Measurements from ENCODE around the gene GAREM1. TPM values are rescaled to one million over a fixed set of nuclear protein-coding genes. Genes with fewer than 3 reads are reported as not detected.

The GAREM1 gene
- total RNA-seq, 1 donor from 2014 or later, result 8.6 TPM

DNA sequence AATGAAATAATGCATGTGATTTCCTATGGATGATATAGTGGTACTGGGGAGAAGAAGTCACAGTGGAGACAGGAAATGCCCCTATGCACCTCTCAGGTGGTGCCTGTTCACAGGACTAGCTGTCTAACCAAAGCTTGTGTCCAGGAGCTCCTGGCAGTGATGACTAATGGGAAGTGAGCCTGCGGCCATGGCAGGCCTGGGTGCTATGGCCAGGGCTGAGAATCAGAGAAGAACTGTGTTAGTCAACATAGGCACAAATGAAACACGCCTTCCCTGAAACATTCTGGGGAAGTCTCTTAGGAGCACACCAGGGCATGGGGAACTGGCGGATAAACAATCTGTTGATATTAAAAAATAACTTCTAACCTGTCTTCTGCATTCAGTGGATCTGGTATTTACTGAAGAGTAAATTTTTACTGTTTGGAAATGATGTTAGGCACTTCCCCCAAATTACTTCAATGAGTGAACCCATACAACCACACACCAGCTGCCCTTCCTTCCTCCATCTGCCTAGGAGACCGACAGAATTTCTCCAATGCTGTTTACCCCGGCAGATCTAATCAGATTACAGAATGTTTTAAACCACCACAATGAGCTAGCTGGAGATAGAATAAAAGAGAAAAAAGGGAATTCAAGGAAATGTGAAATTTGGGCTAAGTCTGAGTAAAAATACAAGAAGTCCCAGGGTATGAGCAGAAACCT is 213.4 kb downstream of the GAREM1 start:
- Histone ChIP-seq H3K36me3 (no peaks in the 10 kb centered on the region), H3K27ac (replicated peaks) (no peak overlapping the region), H3K27me3 (ENCODE audit: low read depth) (no peaks in the 10 kb centered on the region), H3K4me1 (no peaks in the 10 kb centered on the region), H3K9me3 (replicated peaks) (no peaks in the 10 kb centered on the region), H3K4me3 (no peak overlapping the region)
- intact Hi-C loops (cut with micrococcal nuclease), result no loop called here
- no peak for DNase-seq
- TF ChIP-seq, protein P1, sequence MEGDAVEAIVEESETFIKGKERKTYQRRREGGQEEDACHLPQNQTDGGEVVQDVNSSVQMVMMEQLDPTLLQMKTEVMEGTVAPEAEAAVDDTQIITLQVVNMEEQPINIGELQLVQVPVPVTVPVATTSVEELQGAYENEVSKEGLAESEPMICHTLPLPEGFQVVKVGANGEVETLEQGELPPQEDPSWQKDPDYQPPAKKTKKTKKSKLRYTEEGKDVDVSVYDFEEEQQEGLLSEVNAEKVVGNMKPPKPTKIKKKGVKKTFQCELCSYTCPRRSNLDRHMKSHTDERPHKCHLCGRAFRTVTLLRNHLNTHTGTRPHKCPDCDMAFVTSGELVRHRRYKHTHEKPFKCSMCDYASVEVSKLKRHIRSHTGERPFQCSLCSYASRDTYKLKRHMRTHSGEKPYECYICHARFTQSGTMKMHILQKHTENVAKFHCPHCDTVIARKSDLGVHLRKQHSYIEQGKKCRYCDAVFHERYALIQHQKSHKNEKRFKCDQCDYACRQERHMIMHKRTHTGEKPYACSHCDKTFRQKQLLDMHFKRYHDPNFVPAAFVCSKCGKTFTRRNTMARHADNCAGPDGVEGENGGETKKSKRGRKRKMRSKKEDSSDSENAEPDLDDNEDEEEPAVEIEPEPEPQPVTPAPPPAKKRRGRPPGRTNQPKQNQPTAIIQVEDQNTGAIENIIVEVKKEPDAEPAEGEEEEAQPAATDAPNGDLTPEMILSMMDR (IDR thresholded peaks at IDR 0.05; ENCODE audit: borderline replicate concordance), result no peak

DNA sequence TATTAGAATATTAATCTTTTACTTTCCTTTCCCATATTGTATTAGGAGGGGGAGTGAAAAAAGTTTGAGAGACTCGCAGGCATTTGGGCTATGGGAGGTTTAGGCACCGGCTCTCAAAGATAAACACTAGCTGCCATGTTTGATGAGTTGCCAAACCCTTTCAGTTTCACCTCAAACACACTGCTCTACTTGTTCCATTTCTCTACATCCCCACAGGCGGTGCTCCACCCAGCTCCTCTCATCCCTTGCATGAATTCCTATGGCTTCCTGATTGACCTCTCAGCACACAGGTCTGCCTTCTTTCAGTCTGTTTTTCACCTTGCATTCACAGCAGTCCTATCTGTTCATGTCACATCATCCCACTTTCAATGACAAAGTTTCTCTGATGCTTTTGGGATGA is 215.1 kb downstream of the GAREM1 start:
- Histone ChIP-seq H3K9me3 (replicated peaks) (no peaks in the 10 kb centered on the region), H3K4me3 (no peak overlapping the region), H3K27ac (replicated peaks) (no peak overlapping the region), H3K27me3 (ENCODE audit: low read depth) (no peaks in the 10 kb centered on the region), H3K4me1 (no peaks in the 10 kb centered on the region), H3K36me3 (no peaks in the 10 kb centered on the region)
- intact Hi-C loops (cut with micrococcal nuclease), result no loop called here
- TF ChIP-seq, protein P1 (IDR thresholded peaks at IDR 0.05; ENCODE audit: borderline replicate concordance), result no peak
- DNase-seq, result no peak

DNA sequence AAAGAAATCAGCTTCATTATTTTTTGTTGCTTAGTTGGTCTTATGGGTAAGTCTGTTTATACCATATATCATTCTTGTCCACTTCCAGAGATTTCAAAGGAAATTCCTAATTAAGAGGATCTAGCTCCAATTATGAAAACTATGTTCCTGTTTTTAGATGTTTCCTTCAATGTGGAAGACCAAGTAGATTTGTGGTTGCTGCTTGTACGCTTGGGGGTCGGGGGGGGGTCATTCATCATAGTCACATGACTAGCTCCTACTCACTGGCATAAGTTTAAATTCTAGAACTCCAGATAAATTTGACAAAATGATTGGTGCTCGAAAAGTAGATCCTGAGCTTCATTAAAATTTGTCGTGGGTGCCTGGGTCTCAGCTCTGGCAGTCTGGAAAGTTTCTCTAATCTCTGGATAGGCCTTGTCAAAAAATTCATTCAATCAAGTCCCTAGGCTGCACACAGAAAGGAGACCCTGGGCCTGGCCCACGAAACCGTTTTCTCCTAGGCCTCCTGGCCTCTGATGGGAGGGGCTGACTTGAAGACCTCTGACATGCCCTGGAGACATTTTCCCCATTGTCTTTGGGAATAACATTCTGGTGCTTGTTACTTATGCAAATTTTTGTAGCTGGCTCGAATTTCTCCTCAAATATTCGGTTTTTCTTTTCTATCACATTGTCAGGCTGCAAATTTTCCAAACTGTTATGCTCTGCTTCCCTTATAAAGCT is 218.4 kb downstream of the GAREM1 start:
- intact Hi-C loops (cut with micrococcal nuclease), result no loop called here

DNA sequence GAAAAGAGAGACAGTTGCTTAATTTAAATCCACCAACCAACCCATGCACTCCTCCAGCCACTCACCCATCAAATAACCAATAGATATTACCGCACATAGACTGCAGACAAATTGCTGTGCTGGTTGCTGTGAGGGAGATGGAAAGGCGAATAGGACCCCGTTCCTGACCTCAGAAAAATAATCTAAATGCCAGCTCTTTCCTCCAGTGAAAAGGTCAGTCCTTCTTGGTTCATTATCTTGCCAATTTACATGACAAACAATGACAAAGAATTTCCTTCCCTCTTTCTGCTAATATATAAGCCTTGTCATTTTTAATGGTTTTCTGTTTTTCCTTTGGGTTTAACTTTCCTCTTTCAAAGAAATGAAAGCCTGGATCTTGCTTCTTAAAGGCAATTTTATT is 219.2 kb downstream of the GAREM1 start:
- TF ChIP-seq, protein P1 (IDR thresholded peaks at IDR 0.05; ENCODE audit: borderline replicate concordance), result no peak

More for the DNA sequence above, 218.4 kb downstream of the GAREM1 start:
- no peak for DNase-seq
- H3K36me3 ChIP-seq, result no peaks in the 10 kb centered on the region
- H3K9me3 ChIP-seq (replicated peaks), result no peaks in the 10 kb centered on the region
- no peaks in the 10 kb centered on the region for H3K4me1 ChIP-seq
- no peaks in the 10 kb centered on the region for H3K27me3 ChIP-seq (ENCODE audit: low read depth)
- TF ChIP-seq, protein P1 (IDR thresholded peaks at IDR 0.05; ENCODE audit: borderline replicate concordance), result no peak
- no peak overlapping the region for H3K27ac ChIP-seq (replicated peaks)
- H3K4me3 ChIP-seq, result no peak overlapping the region

DNA sequence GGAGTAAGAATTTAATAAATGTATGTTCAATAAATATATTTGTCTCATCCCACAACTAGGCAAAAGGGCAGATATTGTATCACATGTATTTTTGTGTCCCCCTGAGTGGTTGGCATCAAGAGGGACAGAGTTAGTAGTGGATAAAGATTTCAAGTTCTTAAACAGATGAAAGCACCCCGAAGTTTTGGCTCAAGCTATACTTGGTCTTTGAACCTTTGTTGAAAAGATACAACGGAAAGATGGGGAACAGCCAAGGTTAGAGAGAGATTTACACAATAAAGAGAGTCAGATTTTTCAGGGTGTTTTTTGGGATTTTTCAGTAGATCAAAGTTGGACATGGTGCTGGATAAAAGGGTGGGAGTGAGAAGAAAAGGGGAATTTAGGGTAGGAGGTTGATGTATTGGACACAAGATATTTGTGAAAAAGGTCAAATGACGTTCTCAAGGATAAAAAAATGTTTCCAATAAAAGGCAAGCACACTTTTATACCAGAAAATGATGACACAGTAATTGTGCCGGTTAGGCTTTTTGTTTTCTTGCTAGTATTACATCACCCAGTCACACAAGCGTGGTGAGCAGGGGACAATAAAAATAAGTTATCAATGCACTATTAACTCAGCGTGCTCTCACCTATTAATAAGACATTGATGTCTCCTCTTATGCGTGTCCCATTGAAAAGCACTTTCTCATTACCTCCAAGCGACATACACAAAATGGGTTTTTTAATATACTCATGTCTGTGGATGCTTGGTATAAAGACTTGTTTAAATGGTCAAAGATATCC is 221.3 kb downstream of the GAREM1 start:
- Histone ChIP-seq H3K36me3 (no peaks in the 10 kb centered on the region), H3K27ac (replicated peaks) (no peak overlapping the region)
- no peak for DNase-seq

More for the DNA sequence above, 219.2 kb downstream of the GAREM1 start:
- Histone ChIP-seq H3K36me3 (no peaks in the 10 kb centered on the region), H3K4me1 (no peaks in the 10 kb centered on the region), H3K9me3 (replicated peaks) (no peaks in the 10 kb centered on the region), H3K27ac (replicated peaks) (no peak overlapping the region), H3K27me3 (ENCODE audit: low read depth) (no peaks in the 10 kb centered on the region), H3K4me3 (no peak overlapping the region)
- DNase-seq, result no peak
- intact Hi-C loops (cut with micrococcal nuclease), result no loop called here

More for the DNA sequence above, 221.3 kb downstream of the GAREM1 start:
- Histone ChIP-seq H3K4me3 (no peak overlapping the region), H3K4me1 (no peaks in the 10 kb centered on the region), H3K9me3 (replicated peaks) (no peaks in the 10 kb centered on the region), H3K27me3 (ENCODE audit: low read depth) (no peaks in the 10 kb centered on the region)
- intact Hi-C loops (cut with micrococcal nuclease), result no loop called here
- TF ChIP-seq, protein P1 (IDR thresholded peaks at IDR 0.05; ENCODE audit: borderline replicate concordance), result no peak

Data from left ventricle myocardium inferior (tissue), 1 donor.